ENCODE measurements around the gene STN1.

DNA sequence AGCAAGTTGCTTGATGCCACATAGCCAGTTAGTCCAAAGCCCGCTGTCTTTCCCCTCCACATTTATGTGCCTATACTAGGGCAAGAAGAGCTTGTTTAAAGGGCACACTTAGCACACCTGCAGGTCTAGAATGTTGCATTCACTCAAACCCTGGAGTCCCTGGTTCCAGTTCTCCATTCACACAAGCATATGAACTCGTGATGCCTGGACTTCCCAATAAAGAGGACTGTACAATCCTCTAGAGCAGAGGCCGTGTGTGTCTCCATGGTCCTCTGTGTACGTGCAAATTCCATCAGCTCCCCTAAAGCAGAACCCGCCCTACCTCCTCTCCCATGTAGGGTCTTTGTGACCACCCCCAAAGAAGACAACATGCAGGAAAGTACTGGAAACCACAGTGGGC is 59.6 kb downstream of the STN1 start:
- TF ChIP-seq, protein P1, sequence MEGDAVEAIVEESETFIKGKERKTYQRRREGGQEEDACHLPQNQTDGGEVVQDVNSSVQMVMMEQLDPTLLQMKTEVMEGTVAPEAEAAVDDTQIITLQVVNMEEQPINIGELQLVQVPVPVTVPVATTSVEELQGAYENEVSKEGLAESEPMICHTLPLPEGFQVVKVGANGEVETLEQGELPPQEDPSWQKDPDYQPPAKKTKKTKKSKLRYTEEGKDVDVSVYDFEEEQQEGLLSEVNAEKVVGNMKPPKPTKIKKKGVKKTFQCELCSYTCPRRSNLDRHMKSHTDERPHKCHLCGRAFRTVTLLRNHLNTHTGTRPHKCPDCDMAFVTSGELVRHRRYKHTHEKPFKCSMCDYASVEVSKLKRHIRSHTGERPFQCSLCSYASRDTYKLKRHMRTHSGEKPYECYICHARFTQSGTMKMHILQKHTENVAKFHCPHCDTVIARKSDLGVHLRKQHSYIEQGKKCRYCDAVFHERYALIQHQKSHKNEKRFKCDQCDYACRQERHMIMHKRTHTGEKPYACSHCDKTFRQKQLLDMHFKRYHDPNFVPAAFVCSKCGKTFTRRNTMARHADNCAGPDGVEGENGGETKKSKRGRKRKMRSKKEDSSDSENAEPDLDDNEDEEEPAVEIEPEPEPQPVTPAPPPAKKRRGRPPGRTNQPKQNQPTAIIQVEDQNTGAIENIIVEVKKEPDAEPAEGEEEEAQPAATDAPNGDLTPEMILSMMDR (IDR thresholded peaks at IDR 0.05): no peak
- no peak for TF ChIP-seq POLR2A (IDR thresholded peaks at IDR 0.05)
